ENCODE data around the gene SHPK. TPM values are rescaled to one million over a fixed set of nuclear protein-coding genes. Genes with fewer than 3 reads are reported as not detected.

Gene SHPK
- polyA plus RNA-seq (ENCODE audit: insufficient read length): 18.7 TPM
- long read RNA-seq, donor 1, partial matches to known transcripts: 0 of 4 reads
- long read RNA-seq, donor 1, other reads (novel, unspliced or antisense): 0 of 4 reads
- long read RNA-seq, donor 2, partial matches to known transcripts: 0 of 1 reads
- long read RNA-seq, donor 2, other reads (novel, unspliced or antisense): 0 of 1 reads
- long read RNA-seq, donor 3, transcript SHPK-201 (7 exons, 3,838 nt): major isoform, 6 of 6 reads
- long read RNA-seq, donor 3, partial matches to known transcripts: 0 of 6 reads
- long read RNA-seq, donor 3, other reads (novel, unspliced or antisense): 0 of 6 reads
- long read RNA-seq, donor 4: 0 reads
- long read RNA-seq, donor 5, transcript SHPK-201 (7 exons, 3,838 nt): major isoform, 5 of 11 reads
- long read RNA-seq, donor 5, partial matches to known transcripts: 6 of 11 reads
- long read RNA-seq, donor 5, other reads (novel, unspliced or antisense): 0 of 11 reads
- long read RNA-seq, donor 6, transcript SHPK-201 (7 exons, 3,838 nt): major isoform, 9 of 9 reads
- long read RNA-seq, donor 6, partial matches to known transcripts: 0 of 9 reads
- long read RNA-seq, donor 6, other reads (novel, unspliced or antisense): 0 of 9 reads
- long read RNA-seq, donor 7, transcript SHPK-201 (7 exons, 3,838 nt): major isoform, 8 of 8 reads
- long read RNA-seq, donor 7, partial matches to known transcripts: 0 of 8 reads
- long read RNA-seq, donor 7, other reads (novel, unspliced or antisense): 0 of 8 reads
- long read RNA-seq, donor 8, partial matches to known transcripts: 0 of 1 reads
- long read RNA-seq, donor 8, other reads (novel, unspliced or antisense): 0 of 1 reads

GRCh38 chr17:3636154-3636907 is at the start of gene SHPK, which contains the start of gene CTNS:
SHPK (minus strand) TSS chr17:3636250; CDS start chr17:3636219, 31 bp downstream.
CTNS (plus strand) TSS chr17:3636760; CDS start chr17:3640207, 3,447 bp downstream.
- DNase-seq: peak; percentile 97

- no peak for DNase-seq
Measured at GRCh38 chr17:3685174-3685573, 49.1 kb upstream of the SHPK start.

GRCh38 chr17:3683054-3683511 is 47.0 kb upstream of the SHPK start:
- DNase-seq: no peak

- DNase-seq: no peak
Measured at GRCh38 chr17:3682033-3682432, 46.0 kb upstream of the SHPK start.

- no peak for DNase-seq
Measured at GRCh38 chr17:3681565-3681964, 45.5 kb upstream of the SHPK start.

- DNase-seq: no peak
Measured at GRCh38 chr17:3681057-3681456, 45.0 kb upstream of the SHPK start.

- no peak for DNase-seq
Measured at GRCh38 chr17:3679531-3680126, 43.6 kb upstream of the SHPK start.

- no peak for DNase-seq
Measured at GRCh38 chr17:3678821-3679530, 42.9 kb upstream of the SHPK start.

GRCh38 chr17:3678095-3678820 is 42.2 kb upstream of the SHPK start:
- DNase-seq: no peak

- DNase-seq: no peak
Measured at GRCh38 chr17:3675886-3676285, 39.8 kb upstream of the SHPK start.

GRCh38 chr17:3672571-3672970 is 36.5 kb upstream of the SHPK start:
- no peak for DNase-seq

- no peak for DNase-seq
Measured at GRCh38 chr17:3669548-3669947, 33.5 kb upstream of the SHPK start.

- DNase-seq: no peak
Measured at GRCh38 chr17:3669085-3669347, 33.0 kb upstream of the SHPK start.

GRCh38 chr17:3668279-3669084 is 32.4 kb upstream of the SHPK start, which contains the start of the genes EMC6 and TAX1BP3:
EMC6 (plus strand) TSS chr17:3668812; CDS start chr17:3669147, 335 bp downstream.
TAX1BP3 (minus strand) TSS chr17:3668578; CDS start chr17:3668526, 52 bp downstream.
- peak; percentile 98 for DNase-seq

GRCh38 chr17:3667366-3668278 is 31.6 kb upstream of the SHPK start:
- DNase-seq: peak; percentile 78

- DNase-seq: no peak
Measured at GRCh38 chr17:3666516-3666915, 30.5 kb upstream of the SHPK start.

- DNase-seq: no peak
Measured at GRCh38 chr17:3665834-3666233, 29.8 kb upstream of the SHPK start.
